Measurements from ENCODE around the gene FOXA2.

GRCh38 chr20:22535483-22535882 lies 48.9 kb downstream of the FOXA2 start:
- TF ChIP-seq CTCF (IDR thresholded peaks at IDR 0.05): no peak
- TF ChIP-seq POLR2A (IDR thresholded peaks at IDR 0.05): no peak
